H9 (cell line): ENCODE measurements around the gene LRRC27. TPM values are rescaled to one million over a fixed set of nuclear protein-coding genes. Genes with fewer than 3 reads are reported as not detected.

Experiments used
- DNase-seq: peaks from one replicate; pipeline ENCODE4 v3.0.0-alpha.2; 2017
- H2AFZ ChIP-seq: one replicate; pipeline ENCODE4 v1.6.1; 2013; ENCODE audit warnings: mild to moderate bottlenecking, low read length, control low read depth, moderate library complexity
- H2AK5ac ChIP-seq: 2 replicates; pipeline ENCODE4 v1.6.1; 2013; ENCODE audit warnings: low read length, control low read depth, mixed read lengths; ENCODE audit not compliant: insufficient read length
- H2BK120ac ChIP-seq: one replicate; pipeline ENCODE4 v1.6.1; 2013; ENCODE audit warnings: low read depth, mild to moderate bottlenecking, low read length, control low read depth, inconsistent platforms; ENCODE audit not compliant: poor library complexity, severe bottlenecking
- H2BK12ac ChIP-seq: 2 replicates; pipeline ENCODE4 v1.6.1; 2013; ENCODE audit warnings: low read length, control low read depth, mixed read lengths, low read depth; ENCODE audit not compliant: insufficient read length
- H2BK15ac ChIP-seq: 2 replicates; pipeline ENCODE4 v1.6.1; 2013; ENCODE audit warnings: low read depth, low read length, control low read depth
- H2BK20ac ChIP-seq: one replicate; pipeline ENCODE4 v1.6.1; 2013; ENCODE audit warnings: low read depth, mild to moderate bottlenecking, low read length, control low read depth, inconsistent platforms; ENCODE audit not compliant: poor library complexity, severe bottlenecking
- H2BK5ac ChIP-seq: 2 replicates; pipeline ENCODE4 v1.6.1; 2013; ENCODE audit warnings: low read length, control low read depth, mixed read lengths; ENCODE audit not compliant: insufficient read length
- H3K14ac ChIP-seq: 2 replicates; pipeline ENCODE4 v1.6.1; 2013; ENCODE audit warnings: low read length, control low read depth; ENCODE audit not compliant: insufficient read depth
- H3K18ac ChIP-seq: 2 replicates; pipeline ENCODE4 v1.6.1; 2013; ENCODE audit warnings: low read depth, mild to moderate bottlenecking, mixed read lengths, low read length, control low read depth; ENCODE audit not compliant: insufficient read length
- H3K23ac ChIP-seq: 2 replicates; pipeline ENCODE4 v1.6.1; 2013; ENCODE audit warnings: low read length, control low read depth, mixed read lengths, low read depth; ENCODE audit not compliant: insufficient read length
- H3K23me2 ChIP-seq: 2 replicates; pipeline ENCODE4 v1.6.1; 2013; ENCODE audit warnings: low read depth, mild to moderate bottlenecking, mixed read lengths, low read length, control low read depth; ENCODE audit not compliant: insufficient read length, poor library complexity, severe bottlenecking
- H3K27ac ChIP-seq: 2 replicates; pipeline ENCODE4 v1.5.1; 2013; ENCODE audit warnings: low read length, control low read depth, mixed read lengths, low read depth; ENCODE audit not compliant: insufficient read length
- H3K27me3 ChIP-seq: 2 replicates; pipeline ENCODE4 v1.6.1; 2013; ENCODE audit warnings: low read length, control low read depth, inconsistent platforms; ENCODE audit not compliant: insufficient read depth
- H3K4ac ChIP-seq: 2 replicates; pipeline ENCODE4 v1.6.1; 2013; ENCODE audit warnings: low read depth, mild to moderate bottlenecking, control low read depth, inconsistent platforms, low read length, moderate library complexity
- H3K4me1 ChIP-seq: 2 replicates; pipeline ENCODE4 v1.6.1; 2013; ENCODE audit warnings: low read length, control low read depth, inconsistent platforms; ENCODE audit not compliant: insufficient read depth
- H3K4me2 ChIP-seq: 2 replicates; pipeline ENCODE4 v1.6.1; 2013; ENCODE audit warnings: low read length, control low read depth, mixed read lengths; ENCODE audit not compliant: insufficient read length, insufficient read depth
- H3K56ac ChIP-seq: 2 replicates; pipeline ENCODE4 v1.6.1; 2013; ENCODE audit warnings: low read depth, mild to moderate bottlenecking, mixed read lengths, low read length, control low read depth; ENCODE audit not compliant: insufficient read length
- H3K79me1 ChIP-seq: 2 replicates; pipeline ENCODE4 v1.6.1; 2013; ENCODE audit warnings: low read depth, mild to moderate bottlenecking, moderate library complexity, low read length, control low read depth, inconsistent platforms; ENCODE audit not compliant: insufficient read depth, poor library complexity, severe bottlenecking
- H3K79me2 ChIP-seq: 2 replicates; pipeline ENCODE4 v1.6.1; 2013; ENCODE audit warnings: low read length, control low read depth, inconsistent platforms; ENCODE audit not compliant: insufficient read depth
- H3K9ac ChIP-seq: 2 replicates; pipeline ENCODE4 v1.6.1; 2013; ENCODE audit warnings: low read length, control low read depth, mixed read lengths; ENCODE audit not compliant: insufficient read length; ENCODE audit errors: extremely low read depth
- H3K9me3 ChIP-seq: one replicate; pipeline ENCODE4 v1.6.1; 2013; ENCODE audit warnings: low read depth, low read length, inconsistent platforms; ENCODE audit not compliant: control insufficient read depth
- H3T11ph ChIP-seq: one replicate; pipeline ENCODE4 v1.6.1; 2013; ENCODE audit warnings: mild to moderate bottlenecking, low read length, control low read depth, inconsistent platforms
- H4K20me1 ChIP-seq: one replicate; pipeline ENCODE4 v1.6.1; 2013; ENCODE audit not compliant: control insufficient read depth, insufficient read length, insufficient read depth
- H4K5ac ChIP-seq: 2 replicates; pipeline ENCODE4 v1.6.1; 2013; ENCODE audit warnings: low read depth, mild to moderate bottlenecking, mixed read lengths, low read length, control low read depth; ENCODE audit not compliant: insufficient read length
- H4K8ac ChIP-seq: replicated peaks from 2 replicates; pipeline ENCODE4 v1.6.1; 2013; ENCODE audit warnings: low read length, control low read depth, mixed read lengths, low read depth; ENCODE audit not compliant: insufficient read length
- H4K91ac ChIP-seq: 2 replicates; pipeline ENCODE4 v1.6.1; 2013; ENCODE audit warnings: low read depth, mild to moderate bottlenecking, moderate library complexity, mixed read lengths, low read length, control low read depth; ENCODE audit not compliant: insufficient read length
- H3K27ac Mint-ChIP-seq, 3 experiments: 2 replicates in 2 of 3; 3 replicates in 1 of 3; pipeline ENCODE4 v1.8.0; 2020 to 2021; ENCODE audit warnings: mixed read lengths in 3 of 3, mild to moderate bottlenecking in 1 of 3, moderate library complexity in 1 of 3
- H3K27me3 Mint-ChIP-seq: 2 replicates; pipeline ENCODE4 v1.8.0; 2021; ENCODE audit warnings: low read depth, mild to moderate bottlenecking, moderate library complexity, mixed read lengths
- H3K36me3 Mint-ChIP-seq, 3 experiments: 2 replicates in 2 of 3; 3 replicates in 1 of 3; pipeline ENCODE4 v1.8.0; 2020 to 2021; ENCODE audit warnings: low read depth in 3 of 3, mixed read lengths in 3 of 3; ENCODE audit not compliant: insufficient read depth in 1 of 3
- H3K4me1 Mint-ChIP-seq, 2 experiments: 2 replicates each; pipeline ENCODE4 v1.8.0; 2020; ENCODE audit warnings: mixed read lengths in 2 of 2
- H3K4me3 Mint-ChIP-seq, 2 experiments: 2 replicates in 1 of 2; 3 replicates in 1 of 2; pipeline ENCODE4 v1.8.0; 2020 to 2021; ENCODE audit warnings: mild to moderate bottlenecking in 2 of 2, mixed read lengths in 2 of 2, moderate library complexity in 1 of 2
- H3K9me3 Mint-ChIP-seq, 2 experiments: 2 replicates in 1 of 2; 3 replicates in 1 of 2; pipeline ENCODE4 v1.8.0; 2020; ENCODE audit warnings: mild to moderate bottlenecking in 2 of 2, mixed read lengths in 2 of 2, moderate library complexity in 1 of 2
- CTCF ChIP-seq: fragments of 200-600 bp; sonication (generic); conservative IDR thresholded peaks from 3 replicates; pipeline ENCODE4 v1.8.0; 2021; ENCODE audit warnings: antibody characterized with exemption, mild to moderate bottlenecking
- WGBS: extraction: QIAGEN DNeasy Blood & Tissue Kit; methylation state at CpG from one replicate; pipeline ENCODE4 v1.1.7; 2013; ENCODE audit warnings: missing lambda C conversion rate, low lambda C conversion rate, mixed read lengths; ENCODE audit not compliant: insufficient read length; ENCODE audit errors: extremely low coverage; 5-methylcytosine and 5-hydroxymethylcytosine counted together
- total RNA-seq: library from RNA; stranded (reverse); gene quantifications from 2 replicates; pipeline ENCODE4 v1.2.1, GENCODE V29; 2021

The LRRC27 gene
- total RNA-seq, 1 experiment from 2014 or later = 2.7 TPM

- no peaks in the 10 kb centered on the region; the same call in 1 of the 2 replicates for H3K27me3 ChIP-seq
- no peak overlapping the region for H3K4ac ChIP-seq
- H3K23ac ChIP-seq = no peak overlapping the region
- H3K79me2 ChIP-seq = no peaks in the 10 kb centered on the region
- H2AK5ac ChIP-seq = no peak overlapping the region
- no peak overlapping the region for H3K18ac ChIP-seq
- H4K20me1 ChIP-seq = no peaks in the 10 kb centered on the region
- H3T11ph ChIP-seq = no peak overlapping the region
- DNase-seq = no peak
- H3K79me1 ChIP-seq = no peaks in the 10 kb centered on the region
- H3K23me2 ChIP-seq = no peaks in the 10 kb centered on the region
- no peak overlapping the region for H3K9ac ChIP-seq
- no peak overlapping the region for H4K5ac ChIP-seq
- no peaks in the 10 kb centered on the region for H3K4me1 ChIP-seq
- no peak overlapping the region for H2BK120ac ChIP-seq
- no peak overlapping the region for H2BK20ac ChIP-seq
- no peak overlapping the region for H3K4me2 ChIP-seq
- no peak overlapping the region for H2BK15ac ChIP-seq
- WGBS = no CpG with 5 or more reads among the region's 38 CpGs
- H2AFZ ChIP-seq = no peak overlapping the region
- no peak overlapping the region for H3K14ac ChIP-seq
- H3K36me3 Mint-ChIP-seq = peaks cover 9 to 14% (median 11%) of the 10 kb centered on the region in 3 experiments
- H3K56ac ChIP-seq = no peak overlapping the region
- peaks cover 35% of the 10 kb centered on the region for H3K27me3 Mint-ChIP-seq
- no peak overlapping the region for H3K4me3 Mint-ChIP-seq
- TF ChIP-seq CTCF = no peak
- no peak overlapping the region for H4K91ac ChIP-seq
- no peak overlapping the region for H3K27ac Mint-ChIP-seq
- H3K27ac ChIP-seq = no peak overlapping the region
- H2BK12ac ChIP-seq = no peak overlapping the region
- H3K9me3 ChIP-seq = peaks cover 8% of the 10 kb centered on the region
- no peak overlapping the region for H2BK5ac ChIP-seq
- no peak overlapping the region for H4K8ac ChIP-seq
- H3K9me3 Mint-ChIP-seq = peaks cover 12 to 13% of the 10 kb centered on the region in 2 experiments
- peaks cover 11 to 17% of the 10 kb centered on the region in 2 experiments for H3K4me1 Mint-ChIP-seq
Measured at GRCh38 chr10:132301371-132302330, 30.3 kb upstream of the LRRC27 start.
